Measurements from ENCODE around the gene SLC22A3. TPM values are rescaled to one million over a fixed set of nuclear protein-coding genes. Genes with fewer than 3 reads are reported as not detected.
"Not testable (repeated sequence)": the region's sequence is repeated elsewhere in the genome, so short reads cannot be mapped to it uniquely, and the experiment has no call there.

SLC22A3 gene
- total RNA-seq, 1 donor from 2014 or later, result not detected

GRCh38 chr6:160455541-160456213, 107.5 kb downstream of the SLC22A3 start:
- intact Hi-C loops (cut with micrococcal nuclease), result loop anchor here (1.0 kb wide), 2 partner anchors 317 to 592 kb away; no protein-coding TSS in a partner anchor
- H3K4me3 Mint-ChIP-seq, result no peak overlapping the region
- peaks cover 24% of the 10 kb centered on the region for H3K27me3 Mint-ChIP-seq (ENCODE audit: insufficient read depth)
- no peak overlapping the region for H3K27ac Mint-ChIP-seq
- peak; percentile 53 for DNase-seq (ENCODE audit: low spot score)
- peaks cover 3% of the 10 kb centered on the region for H3K9me3 Mint-ChIP-seq
- peaks cover 33% of the 10 kb centered on the region for H3K4me1 Mint-ChIP-seq (ENCODE audit: low read depth)
- peaks cover 12% of the 10 kb centered on the region for H3K36me3 Mint-ChIP-seq (ENCODE audit: low read depth)

GRCh38 chr6:160456214-160456546, 108.0 kb downstream of the SLC22A3 start:
- intact Hi-C loops (cut with micrococcal nuclease), result loop anchor here (1.0 kb wide), 2 partner anchors 318 to 593 kb away; no protein-coding TSS in a partner anchor
- Mint-ChIP-seq H3K4me1 (ENCODE audit: low read depth) (peaks cover 38% of the 10 kb centered on the region), H3K36me3 (ENCODE audit: low read depth) (peaks cover 13% of the 10 kb centered on the region), H3K27ac (no peak overlapping the region), H3K27me3 (ENCODE audit: insufficient read depth) (peaks cover 19% of the 10 kb centered on the region), H3K4me3 (no peak overlapping the region), H3K9me3 (peaks cover 3% of the 10 kb centered on the region)
- DNase-seq (ENCODE audit: low spot score), result no peak

- intact Hi-C loops (cut with micrococcal nuclease), result no loop called here
- no peak overlapping the region for H3K27ac Mint-ChIP-seq
- DNase-seq (ENCODE audit: low spot score), result no peak
- H3K27me3 Mint-ChIP-seq (ENCODE audit: insufficient read depth), result peaks cover 12% of the 10 kb centered on the region
- H3K4me3 Mint-ChIP-seq, result no peak overlapping the region
- peaks cover 52% of the 10 kb centered on the region for H3K4me1 Mint-ChIP-seq (ENCODE audit: low read depth)
- H3K9me3 Mint-ChIP-seq, result peaks cover 6% of the 10 kb centered on the region
- H3K36me3 Mint-ChIP-seq (ENCODE audit: low read depth), result peaks cover 12% of the 10 kb centered on the region
Measured at GRCh38 chr6:160457823-160458222, 109.6 kb downstream of the SLC22A3 start.

GRCh38 chr6:160461641-160462040, 113.5 kb downstream of the SLC22A3 start:
- peak overlapping the region; percentile 12 for H3K4me3 Mint-ChIP-seq

GRCh38 chr6:160462116-160462515, 113.9 kb downstream of the SLC22A3 start:
- no peak for DNase-seq (ENCODE audit: low spot score)
- peak overlapping the region; percentile 12 for H3K4me3 Mint-ChIP-seq
- peak overlapping the region; percentile 45 for H3K27ac Mint-ChIP-seq
- H3K4me1 Mint-ChIP-seq (ENCODE audit: low read depth), result peaks cover 81% of the 10 kb centered on the region
- H3K36me3 Mint-ChIP-seq (ENCODE audit: low read depth), result peaks cover 20% of the 10 kb centered on the region
- peaks cover 9% of the 10 kb centered on the region for H3K27me3 Mint-ChIP-seq (ENCODE audit: insufficient read depth)
- peaks cover 13% of the 10 kb centered on the region for H3K9me3 Mint-ChIP-seq
- intact Hi-C loops (cut with micrococcal nuclease), result loop anchor here (1.0 to 5.0 kb wide), 7 partner anchors 58 to 770 kb away; partner anchors contain the start of genes MRPL18 and SOD2

More at GRCh38 chr6:160461641-160462040, 113.5 kb downstream of the SLC22A3 start:
- Mint-ChIP-seq H3K27me3 (ENCODE audit: insufficient read depth) (peaks cover 7% of the 10 kb centered on the region), H3K4me1 (ENCODE audit: low read depth) (peaks cover 77% of the 10 kb centered on the region), H3K9me3 (peaks cover 13% of the 10 kb centered on the region), H3K36me3 (ENCODE audit: low read depth) (peaks cover 17% of the 10 kb centered on the region), H3K27ac (peak overlapping the region; percentile 45)
- DNase-seq (ENCODE audit: low spot score), result no peak
- intact Hi-C loops (cut with micrococcal nuclease), result loop anchor here (1.0 to 5.0 kb wide), 7 partner anchors 59 to 769 kb away; partner anchors contain the start of genes MRPL18 and SOD2

GRCh38 chr6:160462551-160463109, 114.5 kb downstream of the SLC22A3 start:
- peaks cover 19% of the 10 kb centered on the region for H3K36me3 Mint-ChIP-seq (ENCODE audit: low read depth)
- H3K27ac Mint-ChIP-seq, result peak overlapping the region; percentile 71
- DNase-seq (ENCODE audit: low spot score), result peak; percentile 76
- H3K27me3 Mint-ChIP-seq (ENCODE audit: insufficient read depth), result peaks cover 14% of the 10 kb centered on the region
- H3K9me3 Mint-ChIP-seq, result peaks cover 13% of the 10 kb centered on the region
- intact Hi-C loops (cut with micrococcal nuclease), result loop anchor here (1.0 to 5.0 kb wide), 7 partner anchors 58 to 770 kb away; partner anchors contain the start of genes MRPL18 and SOD2
- peaks cover 79% of the 10 kb centered on the region for H3K4me1 Mint-ChIP-seq (ENCODE audit: low read depth)
- H3K4me3 Mint-ChIP-seq, result peak overlapping the region; percentile 34

- DNase-seq (ENCODE audit: low spot score), result no peak
- peaks cover 58% of the 10 kb centered on the region for H3K4me1 Mint-ChIP-seq (ENCODE audit: low read depth)
- no peak overlapping the region for H3K4me3 Mint-ChIP-seq
- peaks cover 20% of the 10 kb centered on the region for H3K27me3 Mint-ChIP-seq (ENCODE audit: insufficient read depth)
- intact Hi-C loops (cut with micrococcal nuclease), result loop anchor here (5.0 kb wide), 1 partner anchor 772 kb away; the partner anchor contains the start of gene SOD2
- no peak overlapping the region for H3K27ac Mint-ChIP-seq
- peaks cover 9% of the 10 kb centered on the region for H3K9me3 Mint-ChIP-seq
- peaks cover 17% of the 10 kb centered on the region for H3K36me3 Mint-ChIP-seq (ENCODE audit: low read depth)
Measured at GRCh38 chr6:160464744-160465143, 116.6 kb downstream of the SLC22A3 start.

GRCh38 chr6:160467261-160467871, 119.2 kb downstream of the SLC22A3 start:
- intact Hi-C loops (cut with micrococcal nuclease); DNase-seq (ENCODE audit: low spot score); H3K27ac Mint-ChIP-seq; H3K36me3 Mint-ChIP-seq (ENCODE audit: low read depth); H3K4me3 Mint-ChIP-seq; H3K9me3 Mint-ChIP-seq: not testable (repeated sequence)
- Mint-ChIP-seq H3K4me1 (ENCODE audit: low read depth) (peaks cover 56% of the 10 kb centered on the region), H3K27me3 (ENCODE audit: insufficient read depth) (peaks cover 26% of the 10 kb centered on the region)

- DNase-seq (ENCODE audit: low spot score), result no peak
- no peak overlapping the region for H3K27ac Mint-ChIP-seq
- H3K4me1 Mint-ChIP-seq (ENCODE audit: low read depth), result peaks cover 38% of the 10 kb centered on the region
- intact Hi-C loops (cut with micrococcal nuclease), result no loop called here
- peaks cover 29% of the 10 kb centered on the region for H3K27me3 Mint-ChIP-seq (ENCODE audit: insufficient read depth)
- H3K36me3 Mint-ChIP-seq (ENCODE audit: low read depth), result peaks cover 10% of the 10 kb centered on the region
- H3K4me3 Mint-ChIP-seq, result no peak overlapping the region
- no peaks in the 10 kb centered on the region for H3K9me3 Mint-ChIP-seq
Measured at GRCh38 chr6:160469153-160469552, 121.0 kb downstream of the SLC22A3 start.

GRCh38 chr6:160476056-160476455, 127.9 kb downstream of the SLC22A3 start:
- H3K36me3 Mint-ChIP-seq (ENCODE audit: low read depth); DNase-seq (ENCODE audit: low spot score); H3K27ac Mint-ChIP-seq; intact Hi-C loops (cut with micrococcal nuclease): not testable (repeated sequence)
- peaks cover 11% of the 10 kb centered on the region for H3K9me3 Mint-ChIP-seq
- H3K4me3 Mint-ChIP-seq, result peak overlapping the region; percentile 43
- H3K4me1 Mint-ChIP-seq (ENCODE audit: low read depth), result peaks cover 13% of the 10 kb centered on the region
- H3K27me3 Mint-ChIP-seq (ENCODE audit: insufficient read depth), result peaks cover 13% of the 10 kb centered on the region

- H3K9me3 Mint-ChIP-seq, result peaks cover 21% of the 10 kb centered on the region
- H3K36me3 Mint-ChIP-seq (ENCODE audit: low read depth); H3K27ac Mint-ChIP-seq; intact Hi-C loops (cut with micrococcal nuclease); DNase-seq (ENCODE audit: low spot score); H3K4me1 Mint-ChIP-seq (ENCODE audit: low read depth); H3K4me3 Mint-ChIP-seq: not testable (repeated sequence)
- H3K27me3 Mint-ChIP-seq (ENCODE audit: insufficient read depth), result peaks cover 13% of the 10 kb centered on the region
Measured at GRCh38 chr6:160477072-160477471, 128.9 kb downstream of the SLC22A3 start.

- Mint-ChIP-seq H3K36me3 (ENCODE audit: low read depth) (peaks cover 9% of the 10 kb centered on the region), H3K27me3 (ENCODE audit: insufficient read depth) (peaks cover 10% of the 10 kb centered on the region), H3K27ac (no peak overlapping the region), H3K4me1 (ENCODE audit: low read depth) (peaks cover 5% of the 10 kb centered on the region), H3K9me3 (peaks cover 22% of the 10 kb centered on the region), H3K4me3 (no peak overlapping the region)
- intact Hi-C loops (cut with micrococcal nuclease), result no loop called here
- DNase-seq (ENCODE audit: low spot score), result no peak
Measured at GRCh38 chr6:160477901-160478300, 129.7 kb downstream of the SLC22A3 start.

- Mint-ChIP-seq H3K27me3 (ENCODE audit: insufficient read depth) (peaks cover 12% of the 10 kb centered on the region), H3K9me3 (peaks cover 4% of the 10 kb centered on the region), H3K36me3 (ENCODE audit: low read depth) (peaks cover 20% of the 10 kb centered on the region), H3K4me1 (ENCODE audit: low read depth) (no peaks in the 10 kb centered on the region), H3K4me3 (no peak overlapping the region), H3K27ac (no peak overlapping the region)
- intact Hi-C loops (cut with micrococcal nuclease), result no loop called here
- DNase-seq (ENCODE audit: low spot score), result no peak
Measured at GRCh38 chr6:160487116-160487515, 138.9 kb downstream of the SLC22A3 start.
